BJ (cell line): ENCODE data around the gene CPHXL. TPM values are rescaled to one million over a fixed set of nuclear protein-coding genes. Genes with fewer than 3 reads are reported as not detected.

Experiments used
- CTCF ChIA-PET: fragments of 350-600 bp; formaldehyde crosslinking; extraction: SDS; loops from one replicate; lab custom pipeline; 2021; ENCODE audit warnings: antibody characterized with exemption, inconsistent platforms; lab: Yijun Ruan, JAX
- POLR2A ChIA-PET: fragments of 300-600 bp; sonication (Branson Sonifier 250); formaldehyde crosslinking; extraction: SDS; loops from one replicate; lab custom pipeline; 2021; ENCODE audit warnings: antibody characterized with exemption; lab: Charles Lee
- DNase-seq: peaks from one replicate; pipeline ENCODE4 v3.0.0-alpha.2; 2011; ENCODE audit warnings: low read depth
- H3K27me3 ChIP-seq: 2 replicates; pipeline ENCODE4 v1.6.0; 2011; ENCODE audit warnings: low read length; ENCODE audit not compliant: control insufficient read depth, insufficient read depth
- H3K36me3 ChIP-seq: 2 replicates; pipeline ENCODE4 v1.5.1; 2011; ENCODE audit warnings: low read length; ENCODE audit not compliant: control insufficient read depth, insufficient read depth
- H3K4me3 ChIP-seq: 2 replicates; pipeline ENCODE4 v1.5.1; 2011; ENCODE audit warnings: low read depth, mild to moderate bottlenecking, control low read depth, low read length
- CTCF ChIP-seq: IDR thresholded peaks from 2 replicates; pipeline ENCODE4 v1.5.1; 2011; ENCODE audit warnings: low read depth, mild to moderate bottlenecking, control low read depth, inconsistent platforms, low read length, moderate library complexity; ENCODE audit not compliant: insufficient read depth
- polyA plus RNA-seq: library from polyadenylated mRNA; depleted of rRNA; stranded (reverse); fragments of >200 nt; gene quantifications from 2 replicates; pipeline ENCODE4 v1.2.3, GENCODE V29; 2011

Gene CPHXL
- polyA plus RNA-seq, 1 experiment, result not detected

- ChIA-PET POLR2A (no interaction called here), CTCF (interaction anchor here (1.4 to 2.9 kb wide), 3 partner anchors 121 to 292 kb away, joined by 4 to 27 read pairs (median 8); no protein-coding TSS in a partner anchor)
- TF ChIP-seq CTCF, result no peak
- DNase-seq, result no peak
- H3K27me3 ChIP-seq, result no peaks in the 10 kb centered on the region
- no peak overlapping the region for H3K4me3 ChIP-seq
- no peaks in the 10 kb centered on the region for H3K36me3 ChIP-seq
These were observed 36.5 kb upstream of the CPHXL start for GRCh38 chr16:75762746-75763145.

- no peak for TF ChIP-seq CTCF
- DNase-seq, result no peak
- H3K4me3 ChIP-seq, result no peak overlapping the region
- H3K27me3 ChIP-seq, result no peaks in the 10 kb centered on the region
- CTCF ChIA-PET, result no interaction called here
- H3K36me3 ChIP-seq, result no peaks in the 10 kb centered on the region
- POLR2A ChIA-PET, result no interaction called here
These were observed 34.8 kb upstream of the CPHXL start for GRCh38 chr16:75761108-75761507.

- Histone ChIP-seq H3K27me3 (no peaks in the 10 kb centered on the region), H3K4me3 (no peak overlapping the region), H3K36me3 (no peaks in the 10 kb centered on the region)
- DNase-seq, result no peak
- CTCF ChIA-PET, result no interaction called here
- no peak for TF ChIP-seq CTCF
- POLR2A ChIA-PET, result no interaction called here
These were observed 33.8 kb upstream of the CPHXL start for GRCh38 chr16:75760018-75760519.

- Histone ChIP-seq H3K27me3 (no peaks in the 10 kb centered on the region), H3K4me3 (no peak overlapping the region), H3K36me3 (no peaks in the 10 kb centered on the region)
- ChIA-PET CTCF (interaction anchor here (0.9 kb wide), 1 partner anchor 8 kb away, joined by 3 read pairs; no protein-coding TSS in a partner anchor), POLR2A (no interaction called here)
- DNase-seq, result no peak
- TF ChIP-seq CTCF, result no peak
These were observed 31.9 kb upstream of the CPHXL start for GRCh38 chr16:75758215-75758614.

- no peaks in the 10 kb centered on the region for H3K36me3 ChIP-seq
- no peak overlapping the region for H3K4me3 ChIP-seq
- POLR2A ChIA-PET, result no interaction called here
- H3K27me3 ChIP-seq, result no peaks in the 10 kb centered on the region
- DNase-seq, result no peak
- TF ChIP-seq CTCF, result no peak
- CTCF ChIA-PET, result interaction anchor here (0.7 to 1.0 kb wide), 2 partner anchors 10 kb away, joined by 3 to 4 read pairs; no protein-coding TSS in a partner anchor
These were observed 27.9 kb upstream of the CPHXL start for GRCh38 chr16:75754141-75754540.
